Endothelial cell of hepatic sinusoid (primary cell): ENCODE measurements around the gene AP1M1.

Experiments used
- in situ Hi-C: cut with HindIII; loops from 2 replicates; pipeline ENCODE4 v1.10.0; 2017; ENCODE audit warnings: low sequenced_read_pairs

The AP1M1 gene

DNA sequence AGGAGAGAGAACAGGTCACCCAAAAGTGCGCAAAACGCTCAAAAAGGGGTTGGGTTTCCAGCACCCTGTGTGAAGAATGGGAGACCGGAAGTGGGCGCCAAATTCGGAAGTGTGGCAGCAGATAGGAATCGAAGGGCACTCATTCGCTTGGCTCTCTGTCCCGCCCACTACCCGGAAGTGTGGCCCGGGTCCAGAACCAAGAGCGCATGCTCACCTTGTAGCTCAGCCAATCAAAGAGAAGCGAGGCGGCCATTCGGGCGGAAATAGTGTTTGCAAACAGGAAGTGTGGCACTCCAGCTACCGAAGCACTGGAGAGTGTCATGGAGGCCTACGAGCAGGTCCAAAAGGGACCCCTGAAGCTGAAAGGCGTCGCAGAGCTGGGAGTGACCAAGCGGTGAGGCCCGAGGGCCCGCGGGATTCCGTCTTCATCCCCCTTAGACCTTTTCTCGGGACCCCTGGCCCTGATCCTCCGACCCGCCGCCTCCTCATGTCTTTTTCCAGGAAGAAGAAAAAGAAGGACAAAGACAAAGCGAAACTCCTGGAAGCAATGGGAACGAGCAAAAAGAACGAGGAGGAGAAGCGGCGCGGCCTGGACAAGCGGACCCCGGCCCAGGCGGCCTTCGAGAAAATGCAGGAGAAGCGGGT is 12.5 kb upstream of the AP1M1 start, which contains the start of gene FAM32A:
TSS of gene FAM32A (plus strand) at position 288 of the 645 bp plus-strand sequence. CDS start at position 321, 33 bp downstream.
- in situ Hi-C loops, result no loop called here

DNA sequence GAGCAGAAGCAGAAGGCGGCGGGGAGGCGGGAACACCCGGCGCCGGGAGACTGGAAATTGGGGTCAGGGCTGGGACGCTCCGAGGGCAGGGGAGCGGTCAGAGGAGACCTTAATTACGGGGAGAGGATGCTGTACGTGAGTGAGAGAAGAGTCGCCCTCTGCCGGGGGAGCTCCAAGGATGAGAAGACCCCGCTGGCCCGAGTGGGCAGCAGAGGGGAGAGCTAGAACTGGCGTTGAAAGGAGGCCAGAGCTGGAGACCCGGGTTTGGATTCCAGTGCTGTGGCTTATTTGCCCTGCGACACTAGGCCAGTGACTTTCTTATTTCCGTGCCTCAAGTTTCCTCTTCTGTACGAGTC is 12.0 kb upstream of the AP1M1 start:
- in situ Hi-C loops, result no loop called here

DNA sequence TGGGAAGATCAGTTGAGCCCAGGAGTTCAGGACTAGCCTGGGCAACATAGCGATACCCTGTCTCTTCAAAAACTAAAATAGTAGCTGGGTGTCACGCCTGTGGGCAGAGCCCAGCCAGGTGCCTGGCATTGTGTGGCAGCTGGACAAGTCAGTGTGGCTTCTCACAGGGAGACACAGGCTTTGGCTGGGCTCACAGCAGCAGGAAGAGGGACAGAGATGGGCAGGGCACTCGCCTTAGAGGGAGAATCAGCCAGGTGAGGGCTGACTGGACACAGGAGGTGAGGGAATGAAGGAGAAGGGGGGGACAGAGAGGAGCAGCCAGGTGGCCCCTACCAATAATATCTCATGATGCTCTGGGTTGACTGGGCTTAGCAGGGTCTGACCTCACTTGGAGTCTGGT is 9.2 kb upstream of the AP1M1 start:
- in situ Hi-C loops, result no loop called here

DNA sequence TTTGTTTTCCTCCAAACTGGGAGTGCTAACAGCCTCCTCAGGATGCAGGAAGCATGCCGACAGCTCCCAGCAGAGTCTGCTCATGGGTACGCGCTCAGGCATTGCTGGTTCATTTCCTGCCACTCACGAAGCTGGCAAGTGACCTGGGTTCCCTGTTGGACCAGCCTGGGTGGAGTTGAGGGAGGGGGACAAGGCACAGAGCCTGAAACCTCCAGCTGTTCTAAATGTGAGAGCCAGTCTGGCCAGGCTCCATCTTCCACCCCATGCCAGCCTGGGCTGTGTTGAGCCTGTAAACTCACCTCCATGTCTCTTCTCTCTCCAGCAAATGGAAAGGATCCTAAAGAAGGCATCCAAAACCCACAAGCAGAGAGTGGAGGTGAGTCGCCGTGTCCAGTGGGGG is 7.5 kb upstream of the AP1M1 start:
- in situ Hi-C loops, result no loop called here

DNA sequence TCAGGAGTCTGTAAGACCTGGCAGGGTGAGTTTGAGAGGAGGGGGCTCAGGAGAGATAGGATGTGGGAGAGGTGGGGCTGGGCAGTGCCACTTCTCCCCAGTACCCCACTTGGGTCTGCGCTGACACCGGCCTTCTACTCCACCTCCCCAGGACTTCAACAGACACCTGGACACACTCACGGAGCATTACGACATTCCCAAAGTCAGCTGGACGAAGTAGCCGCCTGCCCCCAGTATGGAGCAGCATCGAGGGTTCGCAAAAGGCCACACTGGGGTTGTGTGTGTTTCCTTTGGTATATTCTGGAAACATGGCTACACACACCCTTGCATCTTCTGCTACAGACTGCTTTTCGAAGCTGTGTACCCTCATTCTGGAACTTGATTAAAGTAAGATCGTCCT is 7.0 kb upstream of the AP1M1 start:
- in situ Hi-C loops, result no loop called here

DNA sequence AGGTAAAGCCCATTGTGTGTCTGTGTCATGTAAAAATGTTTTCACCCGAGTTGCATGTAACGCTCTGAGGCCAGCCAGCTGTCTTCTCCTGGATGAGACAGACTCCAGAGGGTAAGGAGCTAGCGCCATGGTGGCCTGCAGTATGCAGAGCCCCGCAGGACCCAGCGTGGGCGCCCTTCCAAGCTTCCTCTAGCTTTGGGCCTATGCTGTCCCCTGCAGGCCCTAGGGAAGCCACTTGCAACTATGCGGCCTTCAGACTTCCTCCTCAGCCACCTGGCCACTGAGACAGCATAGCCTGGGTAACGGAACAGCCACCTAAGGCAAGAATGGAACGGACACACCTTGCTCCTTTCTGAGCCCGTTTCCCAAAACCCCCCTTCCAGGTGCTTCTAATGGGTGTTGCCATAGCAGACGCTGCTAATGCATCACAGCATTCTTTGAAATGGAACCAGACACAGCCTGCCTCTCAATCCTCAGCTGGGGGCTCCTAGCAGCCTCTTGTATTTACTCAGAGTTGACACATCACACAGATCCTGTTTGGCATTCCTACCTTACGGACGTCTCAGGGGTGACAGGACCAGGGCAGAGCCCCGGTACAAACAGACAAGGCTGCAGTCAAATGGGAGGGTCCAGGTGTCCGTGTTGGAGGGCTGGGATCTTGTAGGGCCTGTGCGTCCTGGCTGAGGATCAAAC is 6.3 kb upstream of the AP1M1 start:
- in situ Hi-C loops, result no loop called here

DNA sequence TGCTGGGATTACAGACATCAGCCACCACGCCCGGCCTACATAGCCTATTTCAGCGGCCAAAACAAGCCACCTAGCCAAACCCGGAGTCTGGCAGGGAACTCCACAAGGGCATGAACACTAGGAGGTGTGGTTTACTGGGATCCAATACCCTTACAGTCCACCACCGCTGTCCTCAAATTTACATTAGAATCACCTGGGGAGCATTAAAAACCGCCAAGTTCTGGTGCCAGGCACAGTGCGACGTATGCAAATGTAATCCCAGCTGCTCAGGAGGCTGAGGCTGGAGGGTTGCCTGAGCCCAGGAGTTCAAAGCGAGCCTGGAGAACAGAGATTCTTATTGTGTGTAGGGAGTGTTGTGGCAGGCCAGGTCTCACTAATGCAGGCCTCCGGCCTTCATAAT is 4.2 kb upstream of the AP1M1 start:
- in situ Hi-C loops, result no loop called here

DNA sequence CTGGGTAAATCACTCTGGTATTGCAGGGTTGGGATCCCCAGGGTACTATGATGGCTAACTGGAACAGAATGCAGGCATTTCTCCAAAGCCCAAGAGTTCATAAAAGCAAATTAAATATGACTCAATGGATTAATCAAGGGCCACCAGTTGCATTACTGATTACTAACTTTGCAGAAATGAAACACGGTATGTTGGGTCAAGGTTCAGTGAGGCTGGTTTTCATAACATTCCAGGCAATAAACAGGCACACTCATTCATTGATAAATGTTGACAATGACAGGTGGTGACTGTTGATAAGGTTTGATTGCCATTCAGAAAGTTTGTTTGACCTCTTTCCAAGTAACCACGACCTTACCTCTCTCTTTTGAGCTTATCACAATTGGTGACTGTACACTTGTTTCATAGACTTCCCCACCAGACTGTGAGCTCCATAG is 506 bp upstream of the AP1M1 start:
- in situ Hi-C loops, result no loop called here

DNA sequence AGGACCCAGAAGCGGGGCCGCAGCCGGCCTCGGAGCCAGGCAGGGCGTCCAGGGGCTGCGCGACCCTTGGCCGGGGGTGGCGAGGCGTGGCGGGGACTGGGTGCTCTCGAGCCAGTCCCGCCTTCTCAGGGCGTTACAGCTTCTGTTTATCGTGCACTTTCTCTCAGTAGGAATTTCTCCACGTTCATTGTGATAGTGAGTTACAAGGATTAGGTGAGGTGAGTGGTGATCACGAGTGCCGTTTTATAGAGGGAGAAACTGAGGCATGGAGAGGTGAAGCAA is 600 bp downstream of the AP1M1 start:
- in situ Hi-C loops, result no loop called here

DNA sequence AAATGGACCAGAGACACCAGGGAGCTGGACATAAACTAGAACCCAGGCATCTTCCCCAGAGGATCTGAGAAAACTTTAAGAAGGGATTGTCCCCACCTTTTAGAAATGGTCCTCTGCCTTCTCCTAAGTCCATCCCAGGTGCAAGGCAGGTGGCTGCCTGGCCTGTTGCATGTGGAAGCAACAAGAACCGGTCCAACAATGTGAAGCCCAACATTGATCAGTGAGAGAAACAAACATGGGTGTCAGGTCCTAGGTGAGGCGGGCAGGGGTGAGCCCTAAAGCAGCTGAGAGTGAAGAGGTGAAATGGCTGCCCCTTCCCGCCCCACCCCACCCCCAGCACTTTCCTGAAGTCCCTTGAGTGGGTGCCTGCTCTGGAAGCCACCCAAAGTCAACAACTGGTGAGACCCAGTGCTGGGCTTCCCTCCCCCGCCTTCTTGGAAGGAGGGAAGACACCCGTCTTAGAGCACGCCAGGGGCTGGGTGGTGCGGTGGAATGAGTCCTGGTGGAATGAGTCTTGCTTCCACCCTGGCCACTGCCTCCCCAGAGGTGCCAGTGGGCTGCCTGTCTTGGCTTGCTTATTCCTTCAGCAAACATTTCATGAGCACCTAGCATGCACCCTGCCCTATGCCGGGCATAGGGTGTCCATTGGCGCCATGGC is 1.7 kb downstream of the AP1M1 start:
- in situ Hi-C loops, result no loop called here

DNA sequence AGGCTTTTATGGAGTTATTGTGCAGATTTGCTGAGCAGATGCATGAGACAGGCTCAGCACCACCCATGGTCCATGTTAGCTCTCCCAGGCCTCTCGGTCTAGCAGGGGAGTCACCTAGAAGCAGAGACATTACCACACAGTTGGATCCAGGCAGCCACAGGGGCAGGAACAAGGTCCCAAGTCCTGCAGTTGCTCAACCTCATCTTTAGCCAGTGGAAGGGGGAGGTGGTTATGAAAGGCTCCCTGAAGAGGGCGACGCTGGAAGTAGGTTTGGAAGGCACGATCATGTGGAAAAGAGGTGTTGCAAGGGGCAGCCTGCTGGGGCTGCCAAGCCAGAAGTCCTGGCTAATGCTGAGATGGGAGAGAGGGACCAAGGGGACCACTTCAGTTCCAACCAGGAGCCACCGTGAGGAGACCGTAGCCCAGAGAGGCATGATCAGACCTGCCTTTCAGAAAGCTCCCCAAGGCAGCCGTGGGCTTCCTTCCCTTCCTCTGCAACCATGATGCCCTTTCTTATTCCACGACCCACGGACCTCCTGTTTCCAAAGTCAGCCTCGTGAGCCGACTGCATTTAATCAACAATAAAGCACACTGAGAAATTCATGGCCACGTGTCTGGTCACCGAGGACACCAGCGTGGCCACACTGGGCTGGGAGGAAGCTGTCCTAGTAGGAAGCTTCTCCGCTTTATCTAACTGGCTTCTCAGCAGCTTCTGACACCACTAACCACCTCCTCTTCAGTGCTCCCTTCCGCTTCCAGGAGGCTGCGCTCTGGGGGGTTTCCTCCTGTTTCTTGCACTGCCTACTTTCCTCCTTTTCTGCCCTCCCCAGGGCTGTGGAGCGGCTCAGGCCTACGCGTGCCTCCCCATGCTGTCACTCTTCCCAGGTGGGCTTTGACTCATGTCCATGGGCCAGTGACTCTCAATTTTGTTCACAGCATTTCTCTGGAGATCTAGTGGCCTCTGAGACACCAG is 2.6 kb downstream of the AP1M1 start:
- in situ Hi-C loops, result loop anchor here (5.0 kb wide), 1 partner anchor 172 kb away; no protein-coding TSS in a partner anchor

DNA sequence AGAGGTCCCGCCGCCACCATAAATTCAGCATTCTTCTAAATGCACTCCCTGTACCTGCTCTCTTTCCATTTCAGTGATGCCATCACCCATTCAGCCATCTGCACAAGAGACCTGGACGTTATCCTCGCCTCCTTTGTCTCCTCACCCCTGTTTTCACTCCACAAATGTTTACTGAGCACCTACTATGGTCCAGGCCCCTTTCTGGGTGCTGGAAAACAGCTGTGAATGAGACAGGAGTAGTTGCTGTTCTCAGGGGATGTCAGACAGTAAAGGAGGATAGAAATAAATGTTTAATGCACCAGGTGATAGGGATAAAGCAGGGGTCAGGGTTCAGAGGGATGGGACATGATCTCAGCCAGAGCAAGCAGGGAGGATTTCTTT is 3.3 kb downstream of the AP1M1 start:
- in situ Hi-C loops, result loop anchor here (5.0 kb wide), 1 partner anchor 171 kb away; no protein-coding TSS in a partner anchor

DNA sequence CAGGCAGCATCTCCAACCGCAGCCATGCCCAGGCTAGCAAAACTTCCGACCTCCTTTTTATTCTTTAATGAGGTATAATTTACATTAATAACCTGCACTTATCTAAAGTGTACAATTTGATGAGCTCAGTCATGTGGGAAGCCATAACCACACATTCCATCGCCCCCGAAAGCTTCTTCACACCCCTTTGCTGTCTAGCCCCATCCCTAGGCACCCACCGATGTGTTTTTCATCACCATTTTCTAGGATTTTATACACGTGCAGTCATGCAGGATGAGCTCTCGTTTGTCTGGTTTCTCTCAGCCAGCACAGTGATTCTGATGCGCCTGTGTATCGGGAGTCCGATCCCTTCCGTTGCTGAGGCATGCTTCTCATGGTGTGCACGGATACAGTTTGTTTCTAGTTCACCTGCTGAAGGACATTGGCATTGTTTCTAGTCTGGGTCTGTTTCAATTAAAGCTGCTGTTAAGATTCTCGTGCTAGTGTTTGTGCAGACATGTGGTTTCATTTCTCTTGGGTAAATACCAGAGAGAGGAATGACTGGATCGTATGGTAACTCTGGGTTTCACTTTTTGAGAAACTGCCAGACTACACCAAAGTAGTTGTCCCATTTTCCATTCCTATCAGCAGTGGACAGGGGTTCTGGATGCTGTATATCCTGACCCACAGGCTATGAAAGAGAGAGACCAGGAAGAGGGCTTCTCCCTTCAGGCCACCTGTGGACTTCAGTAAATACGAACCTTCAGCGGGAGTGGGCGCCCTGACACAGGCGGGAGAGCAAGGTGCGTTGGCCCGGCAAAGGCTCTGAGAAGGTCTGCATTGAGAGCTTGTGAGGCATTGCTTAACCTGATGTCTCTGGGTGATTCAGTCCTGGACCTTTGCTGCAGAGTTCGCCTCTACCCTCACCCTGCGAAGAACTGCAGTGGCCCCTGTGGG is 4.9 kb downstream of the AP1M1 start:
- in situ Hi-C loops, result loop anchor here (5.0 kb wide), 1 partner anchor 170 kb away; no protein-coding TSS in a partner anchor

DNA sequence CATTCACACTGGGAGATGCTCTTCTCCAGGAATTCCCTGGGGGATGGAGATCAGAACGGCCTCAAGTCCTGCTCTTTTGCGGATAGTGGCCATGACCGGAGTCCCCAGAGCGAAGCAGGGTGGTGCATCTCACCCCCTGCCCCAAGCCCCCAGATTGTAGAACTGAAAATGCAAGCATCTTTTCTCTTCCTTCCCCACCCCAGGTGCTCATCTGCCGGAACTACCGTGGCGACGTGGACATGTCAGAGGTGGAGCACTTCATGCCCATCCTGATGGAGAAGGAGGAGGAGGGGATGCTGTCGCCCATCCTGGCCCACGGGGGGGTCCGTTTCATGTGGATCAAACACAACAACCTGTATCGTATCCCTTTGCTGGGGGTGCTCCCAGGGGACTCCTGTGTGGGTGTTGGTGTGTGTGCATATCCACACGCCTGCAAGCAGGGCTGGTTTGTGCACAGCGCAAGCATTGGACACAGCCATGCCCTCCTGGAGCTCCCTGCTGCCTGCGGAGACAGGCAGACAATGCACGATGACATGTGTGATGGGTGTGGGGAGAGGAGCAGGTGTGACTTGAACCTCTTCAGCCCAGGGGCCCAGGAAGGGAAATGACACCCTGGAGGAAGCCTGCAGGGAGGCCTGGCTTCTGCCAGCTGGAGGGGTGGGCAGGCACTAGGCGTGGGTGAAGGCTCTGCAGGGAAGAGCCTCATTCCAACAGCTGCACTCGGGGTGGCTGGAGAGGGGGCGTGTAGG is 5.7 kb downstream of the AP1M1 start:
- in situ Hi-C loops, result loop anchor here (5.0 kb wide), 1 partner anchor 169 kb away; no protein-coding TSS in a partner anchor

DNA sequence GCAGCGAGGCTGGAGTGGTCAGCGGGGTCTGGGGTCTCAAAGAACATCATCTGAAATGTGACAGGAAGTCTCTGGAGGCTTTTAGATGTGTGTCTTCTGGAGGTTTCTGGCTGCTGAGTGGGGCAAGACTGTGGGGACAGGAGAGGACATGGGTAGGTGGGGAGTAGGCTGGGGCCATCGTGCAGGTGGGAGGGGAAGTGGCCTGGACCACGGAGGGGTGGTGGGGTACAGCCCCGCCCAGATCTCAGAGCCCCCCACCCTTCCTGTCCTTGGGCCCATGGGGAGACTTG is 6.2 kb downstream of the AP1M1 start:
- in situ Hi-C loops, result loop anchor here (5.0 kb wide), 1 partner anchor 168 kb away; no protein-coding TSS in a partner anchor

DNA sequence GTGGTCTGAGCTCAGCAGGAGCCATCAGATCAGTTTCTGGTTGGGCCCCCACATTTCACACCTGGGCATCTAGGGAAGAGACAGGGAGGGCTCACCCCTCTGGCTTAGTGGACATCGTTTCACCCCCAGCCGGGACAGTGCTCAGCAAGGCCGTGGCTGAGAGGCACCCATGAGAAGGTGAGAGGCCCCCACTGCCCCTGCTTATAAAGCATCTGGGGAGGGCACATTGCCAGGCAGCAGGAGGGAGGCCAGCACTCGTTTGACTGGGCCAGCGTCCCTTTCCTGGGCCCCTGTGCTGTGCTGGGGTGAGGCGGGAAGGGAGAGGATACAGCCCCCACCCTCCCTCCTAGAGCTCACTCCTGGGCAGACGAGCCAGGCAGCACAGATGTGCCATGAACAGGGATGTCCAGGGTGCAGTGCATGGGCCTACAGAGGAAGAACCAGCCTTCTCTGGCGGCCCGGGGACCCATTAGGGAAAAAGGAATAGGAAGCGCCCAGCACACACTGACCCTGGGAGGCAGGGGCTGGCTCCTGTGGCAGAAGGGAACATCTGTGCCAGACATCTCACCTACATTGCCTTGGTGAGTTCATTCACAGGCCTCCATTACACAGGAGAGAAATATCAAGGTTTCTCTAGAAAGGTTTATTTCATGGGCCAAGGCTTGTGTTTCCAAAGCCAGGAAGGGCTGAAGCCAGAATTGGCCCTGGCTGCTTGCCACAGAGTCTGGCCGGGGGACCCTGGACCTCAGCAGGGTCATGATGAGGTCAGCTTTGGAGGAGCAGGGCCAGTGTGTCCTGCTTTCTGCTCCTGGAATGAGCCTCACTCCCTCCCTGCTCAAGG is 7.7 kb downstream of the AP1M1 start:
- in situ Hi-C loops, result loop anchor here (5.0 kb wide), 1 partner anchor 82 kb away; no protein-coding TSS in a partner anchor

DNA sequence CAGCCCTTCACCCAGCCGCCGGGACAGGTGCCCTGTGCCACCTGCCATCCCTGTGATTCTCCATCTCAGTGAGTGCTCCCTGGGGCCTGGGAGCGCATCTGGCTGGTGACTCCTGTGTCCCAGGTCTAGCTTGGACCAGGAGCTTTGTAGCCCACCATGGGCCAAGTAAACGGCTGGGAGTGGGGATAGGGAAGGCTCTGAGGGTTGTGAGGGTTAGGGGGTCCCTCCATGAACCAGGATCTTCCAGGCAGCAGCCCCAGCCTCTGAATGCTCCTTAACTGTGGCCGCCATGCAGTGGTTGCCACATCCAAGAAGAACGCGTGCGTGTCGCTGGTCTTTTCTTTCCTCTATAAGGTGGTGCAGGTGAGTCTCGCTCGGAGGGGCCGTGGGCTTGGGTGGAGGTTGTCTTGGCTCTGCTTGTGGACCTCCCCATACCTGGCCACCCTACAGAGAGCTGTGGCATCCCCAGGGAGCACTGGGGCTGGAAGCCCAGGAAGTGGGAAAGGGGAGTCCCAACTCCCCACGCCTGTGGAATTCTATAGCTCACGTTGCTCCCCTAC is 8.4 kb downstream of the AP1M1 start:
- in situ Hi-C loops, result loop anchor here (5.0 kb wide), 1 partner anchor 81 kb away; no protein-coding TSS in a partner anchor

DNA sequence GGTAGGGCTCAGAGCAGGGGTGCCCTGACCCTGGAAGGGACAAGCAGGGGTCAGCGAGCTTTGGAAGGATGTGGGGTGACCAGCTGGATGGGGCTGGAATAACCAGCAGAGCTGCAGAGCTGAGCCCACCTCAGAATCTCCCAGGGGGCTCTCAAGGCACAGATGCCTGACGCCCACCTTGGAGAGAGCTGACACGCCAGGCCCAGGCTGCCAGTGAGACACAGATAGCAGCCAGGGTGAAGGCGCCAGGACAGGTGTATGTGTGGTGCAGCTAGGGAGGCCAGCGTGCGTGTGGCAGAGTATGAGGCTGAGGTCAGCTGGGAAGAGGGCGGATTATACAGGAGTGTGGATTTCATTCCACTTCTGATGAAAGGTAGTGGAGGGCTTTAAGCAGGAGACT is 8.9 kb downstream of the AP1M1 start:
- in situ Hi-C loops, result loop anchor here (5.0 kb wide), 1 partner anchor 81 kb away; no protein-coding TSS in a partner anchor
